GM19023 (cell line): Measurements from ENCODE around the gene ZNF865.

Experiments used
- ATAC-seq: cut with Tn5 transposase; IDR thresholded peaks from one replicate; pipeline ENCODE4 v1.9.1; 2021; ENCODE audit warnings: mild to moderate bottlenecking, moderate library complexity; ENCODE audit not compliant: unreplicated experiment

Gene ZNF865

GRCh38 chr19:55622242-55622969 is 17.0 kb downstream of the ZNF865 start:
- no peak for ATAC-seq

- ATAC-seq: no peak
Observed at GRCh38 chr19:55623130-55623529, 17.7 kb downstream of the ZNF865 start.

- ATAC-seq: no peak
Observed at GRCh38 chr19:55623561-55623960, 18.1 kb downstream of the ZNF865 start.

GRCh38 chr19:55624109-55625003 is 18.9 kb downstream of the ZNF865 start, which contains the start of gene ZNF784:
Gene ZNF784 (minus strand): TSS chr19:55624566. CDS start chr19:55624561, 5 bp downstream.
- ATAC-seq: peak; percentile 70

- ATAC-seq: no peak
Observed at GRCh38 chr19:55625004-55625326, 19.5 kb downstream of the ZNF865 start.

GRCh38 chr19:55626350-55626749 is 20.9 kb downstream of the ZNF865 start:
- ATAC-seq: no peak

GRCh38 chr19:55632463-55632834 is 27.0 kb downstream of the ZNF865 start:
- no peak for ATAC-seq

GRCh38 chr19:55633861-55634260 is 28.4 kb downstream of the ZNF865 start:
- no peak for ATAC-seq

- ATAC-seq: no peak
Observed at GRCh38 chr19:55635334-55635717, 29.9 kb downstream of the ZNF865 start.

GRCh38 chr19:55635856-55636440 is 30.5 kb downstream of the ZNF865 start:
- ATAC-seq: no peak

GRCh38 chr19:55636723-55637122 is 31.3 kb downstream of the ZNF865 start:
- no peak for ATAC-seq

- ATAC-seq: no peak
Observed at GRCh38 chr19:55637534-55637933, 32.1 kb downstream of the ZNF865 start.

GRCh38 chr19:55638864-55639359 is 33.5 kb downstream of the ZNF865 start:
- no peak for ATAC-seq

- ATAC-seq: no peak
Observed at GRCh38 chr19:55640043-55640576, 34.7 kb downstream of the ZNF865 start.

GRCh38 chr19:55640577-55641425 is 35.4 kb downstream of the ZNF865 start, which contains the start of gene ZNF580:
Gene ZNF580 (plus strand): TSS chr19:55641002. CDS start chr19:55642509, 1,507 bp downstream.
- ATAC-seq: no peak

- ATAC-seq: no peak
Observed at GRCh38 chr19:55641426-55642152, 36.1 kb downstream of the ZNF865 start.

- no peak for ATAC-seq
Observed at GRCh38 chr19:55642153-55643002, 36.9 kb downstream of the ZNF865 start.

- peak; percentile 32 for ATAC-seq
Observed at GRCh38 chr19:55643003-55643886, 37.8 kb downstream of the ZNF865 start, which contains the start of gene ZNF581. Gene ZNF581 (plus strand): TSS chr19:55643649. CDS start chr19:55644572, 923 bp downstream.
